Breast epithelium (tissue), 4 donors: ENCODE results near the gene FBXL3. TPM values are rescaled to one million over a fixed set of nuclear protein-coding genes. Genes with fewer than 3 reads are reported as not detected.

Experiments
- DNase-seq, 2 donors: peaks; one replicate each; pipeline ENCODE4 v3.0.0-alpha.2; 2019; ENCODE audit warnings: low spot score in 2 of 2
- H3K27ac ChIP-seq, 2 donors: fragments of 200-600 bp; sonication (generic) in 1 of 2; one replicate each; pipeline ENCODE4 v1.5.1; 2016 to 2019; ENCODE audit warnings: mild to moderate bottlenecking in 1 of 2
- H3K27me3 ChIP-seq, 2 donors: fragments of 200-600 bp; sonication (generic) in 1 of 2; one replicate each; pipeline versions ENCODE4 v1.5.1 to v1.6.0; 2017 to 2019; ENCODE audit warnings: control low read depth in 1 of 2, mild to moderate bottlenecking in 1 of 2
- H3K36me3 ChIP-seq: fragments of 200-600 bp; one replicate; pipeline ENCODE4 v1.5.1; 2019
- H3K4me1 ChIP-seq, 2 donors: fragments of 200-600 bp; sonication (generic); one replicate each; pipeline ENCODE4 v1.5.1; 2016 to 2019; ENCODE audit warnings: control low read depth in 1 of 2
- H3K4me3 ChIP-seq, 3 donors: fragments of 200-600 bp; sonication (generic); 1 replicate in 2 of 3; 2 replicates in 1 of 3; pipeline ENCODE4 v1.5.1; 2016 to 2019; ENCODE audit warnings: mild to moderate bottlenecking in 3 of 3, moderate library complexity in 2 of 3
- H3K9me3 ChIP-seq, 2 donors: fragments of 200-600 bp; sonication (generic) in 1 of 2; one replicate each; pipeline ENCODE4 v1.5.1; 2016 to 2019; ENCODE audit warnings: control low read depth in 1 of 2
- CTCF ChIP-seq, 3 donors: fragments of 450-650 bp; IDR thresholded peaks; one replicate each; pipeline ENCODE4 v1.5.1; 2016 to 2017; ENCODE audit warnings: antibody characterized with exemption in 3 of 3, mild to moderate bottlenecking in 3 of 3, moderate library complexity in 3 of 3
- POLR2A ChIP-seq: fragments of 450-650 bp; IDR thresholded peaks from one replicate; pipeline ENCODE4 v1.6.1; 2016; ENCODE audit warnings: antibody characterized with exemption, mild to moderate bottlenecking, moderate library complexity
- POLR2AphosphoS5 ChIP-seq, 3 donors: sonication (generic); formaldehyde crosslinking; IDR thresholded peaks; one replicate each; pipeline ENCODE4 v1.6.1; 2017; ENCODE audit warnings: antibody characterized with exemption in 3 of 3
- intact Hi-C: fragments of 100-400 bp; cut with DNase I; formaldehyde crosslinking; loops from one replicate; pipeline ENCODE4 v1.15.1; 2023; ENCODE audit warnings: low total_unique reads
- total RNA-seq, 3 donors: library from RNA; depleted of rRNA; stranded (reverse); fragments of >200 nt; gene quantifications; one replicate each; pipeline ENCODE4 v1.1.0, GENCODE V29; 2016

Gene FBXL3
- total RNA-seq, 3 donors from 2014 or later: 110 to 129 (median 128) TPM

DNA sequence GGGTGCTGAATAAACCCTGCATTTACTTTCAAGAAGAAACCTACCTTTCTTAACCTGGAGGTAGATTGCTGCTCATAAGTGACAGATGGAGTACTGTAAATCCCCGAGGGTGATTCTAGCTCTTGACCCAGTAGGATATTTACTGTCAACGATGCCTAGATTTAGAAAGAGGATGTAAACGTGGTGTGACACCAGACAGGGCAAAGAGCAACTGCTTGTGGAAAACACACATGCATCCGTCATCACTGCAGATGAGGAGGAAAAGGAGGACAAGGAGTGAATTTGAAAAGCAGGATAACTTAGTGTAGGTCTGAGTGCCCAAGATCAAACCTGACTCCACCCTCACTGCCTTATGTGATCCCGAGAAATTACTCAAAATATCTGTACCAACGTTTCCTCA, 44.9 kb downstream of the FBXL3 start:
- TF ChIP-seq POLR2AphosphoS5 (IDR thresholded peaks at IDR 0.05) (no peak), POLR2A (no peak), CTCF (IDR thresholded peaks at IDR 0.05) (no peak)
- DNase-seq: no peak
- Histone ChIP-seq H3K27ac (no peak overlapping the region), H3K4me1 (no peaks in the 10 kb centered on the region), H3K4me3 (no peak overlapping the region), H3K36me3 (no peaks in the 10 kb centered on the region), H3K27me3 (no peaks in the 10 kb centered on the region), H3K9me3 (no peaks in the 10 kb centered on the region)
- intact Hi-C loops: no loop called here

DNA sequence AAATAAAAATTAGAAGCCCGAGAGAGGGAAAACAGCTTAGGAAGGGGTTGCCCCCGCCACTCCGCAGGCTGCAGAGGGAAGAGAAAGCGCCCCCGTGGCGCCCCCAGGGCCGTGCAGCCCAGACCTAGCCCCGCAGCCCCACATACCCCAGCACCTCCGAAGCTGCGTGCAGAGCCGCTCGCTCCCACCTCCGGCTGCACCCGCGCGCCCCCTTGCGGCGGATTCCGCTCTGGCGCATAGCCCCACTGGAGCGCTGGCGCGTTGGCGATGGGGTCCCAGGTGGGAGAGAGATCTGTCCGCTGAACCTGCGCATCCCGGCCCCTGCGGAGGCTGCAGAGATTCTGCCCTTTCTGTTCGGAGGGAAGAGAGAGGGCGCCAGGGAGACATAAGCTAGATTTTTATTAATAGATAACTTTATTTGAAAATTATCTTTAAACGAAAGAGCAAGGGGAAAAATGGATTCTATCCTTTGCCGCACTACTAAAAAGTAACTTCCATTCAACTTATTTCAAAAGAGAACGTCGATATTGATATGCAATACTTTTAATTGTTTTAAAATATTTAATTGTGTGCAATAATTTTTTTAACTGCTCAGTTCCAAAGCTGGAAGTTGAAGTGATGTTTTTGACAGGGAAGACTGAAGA, 46.8 kb downstream of the FBXL3 start:
- intact Hi-C loops: no loop called here
- Histone ChIP-seq H3K27me3 (no peaks in the 10 kb centered on the region), H3K4me3 (peak overlapping the region; percentile 12 to 57 (median 40)), H3K36me3 (no peaks in the 10 kb centered on the region), H3K27ac (no peak overlapping the region), H3K9me3 (no peaks in the 10 kb centered on the region), H3K4me1 (no peaks in the 10 kb centered on the region)
- TF ChIP-seq POLR2AphosphoS5 (IDR thresholded peaks at IDR 0.05) (no peak), POLR2A (no peak), CTCF (IDR thresholded peaks at IDR 0.05) (peak; percentile 66 to 80 (median 77))
- DNase-seq: peak; percentile 44 to 69

DNA sequence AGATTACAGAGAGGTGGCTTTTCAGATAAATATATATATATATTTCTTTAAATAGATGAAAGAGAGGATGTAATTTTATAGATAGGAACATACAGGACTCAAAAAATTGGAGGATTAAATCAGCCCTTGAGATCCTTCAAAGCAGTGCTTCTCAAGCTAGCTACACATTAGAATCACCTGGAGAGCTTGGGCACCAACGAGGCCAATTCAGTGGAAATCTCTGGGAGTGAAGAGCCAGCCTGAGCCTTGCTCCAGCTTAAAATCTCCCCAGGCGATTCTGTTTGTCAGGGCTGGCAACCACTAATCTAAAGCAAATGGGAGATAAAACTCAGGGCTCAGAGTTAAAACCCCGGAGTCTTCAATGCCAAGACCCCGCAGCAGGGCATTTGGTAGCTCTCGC, 50.0 kb downstream of the FBXL3 start:
- Histone ChIP-seq H3K4me3 (no peak overlapping the region), H3K9me3 (no peaks in the 10 kb centered on the region), H3K36me3 (no peaks in the 10 kb centered on the region), H3K27me3 (no peaks in the 10 kb centered on the region), H3K4me1 (no peaks in the 10 kb centered on the region), H3K27ac (no peak overlapping the region)
- intact Hi-C loops: no loop called here
- TF ChIP-seq CTCF (IDR thresholded peaks at IDR 0.05): no peak
- no peak for TF ChIP-seq POLR2AphosphoS5 (IDR thresholded peaks at IDR 0.05)
- TF ChIP-seq POLR2A: no peak
- no peak for DNase-seq

- intact Hi-C loops: no loop called here
- no peak for TF ChIP-seq POLR2AphosphoS5 (IDR thresholded peaks at IDR 0.05)
- TF ChIP-seq POLR2A: no peak
- no peak for TF ChIP-seq CTCF (IDR thresholded peaks at IDR 0.05)
These were observed 50.5 kb downstream of the FBXL3 start for GRCh38 chr13:76976490-76976889.

GRCh38 chr13:76975863-76976262, 51.1 kb downstream of the FBXL3 start:
- no peaks in the 10 kb centered on the region for H3K36me3 ChIP-seq
- no peaks in the 10 kb centered on the region for H3K9me3 ChIP-seq
- TF ChIP-seq CTCF (IDR thresholded peaks at IDR 0.05) (no peak), POLR2A (no peak), POLR2AphosphoS5 (IDR thresholded peaks at IDR 0.05) (no peak)
- no peak for DNase-seq
- intact Hi-C loops: no loop called here
- no peaks in the 10 kb centered on the region for H3K4me1 ChIP-seq
- H3K27me3 ChIP-seq: no peaks in the 10 kb centered on the region
- no peak overlapping the region for H3K27ac ChIP-seq
- no peak overlapping the region for H3K4me3 ChIP-seq

More at GRCh38 chr13:76976490-76976889, 50.5 kb downstream of the FBXL3 start:
- H3K4me3 ChIP-seq: no peak overlapping the region
- no peaks in the 10 kb centered on the region for H3K4me1 ChIP-seq
- no peaks in the 10 kb centered on the region for H3K36me3 ChIP-seq
- no peak overlapping the region for H3K27ac ChIP-seq
- no peak for DNase-seq
- no peaks in the 10 kb centered on the region for H3K27me3 ChIP-seq
- no peaks in the 10 kb centered on the region for H3K9me3 ChIP-seq
